ENCODE data around the gene NDUFA12. TPM values are rescaled to one million over a fixed set of nuclear protein-coding genes. Genes with fewer than 3 reads are reported as not detected.

The NDUFA12 gene
- total RNA-seq, 1 donor from 2014 or later, result 124 TPM

DNA sequence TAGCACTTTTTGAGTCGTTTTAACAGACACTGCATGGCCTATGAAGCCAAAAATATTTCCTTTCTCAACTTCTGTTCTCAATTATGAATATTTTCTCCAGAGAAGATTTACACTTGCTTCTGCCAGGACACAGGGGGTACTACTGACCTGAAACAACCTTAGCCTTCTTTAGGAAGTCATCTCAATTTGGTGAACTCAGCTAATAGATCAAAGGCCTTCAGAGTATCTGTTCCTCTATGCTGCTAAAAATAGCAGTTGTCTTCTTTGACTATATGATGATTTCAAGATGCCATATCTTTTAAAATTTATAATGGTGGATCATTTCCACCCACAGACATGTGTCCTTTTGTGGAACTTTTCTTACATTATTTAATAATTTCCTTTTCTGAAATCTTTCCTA, 14.0 kb upstream of the NDUFA12 start:
- TF ChIP-seq CTCF (conservative IDR thresholded peaks at IDR 0.05), result no peak

DNA sequence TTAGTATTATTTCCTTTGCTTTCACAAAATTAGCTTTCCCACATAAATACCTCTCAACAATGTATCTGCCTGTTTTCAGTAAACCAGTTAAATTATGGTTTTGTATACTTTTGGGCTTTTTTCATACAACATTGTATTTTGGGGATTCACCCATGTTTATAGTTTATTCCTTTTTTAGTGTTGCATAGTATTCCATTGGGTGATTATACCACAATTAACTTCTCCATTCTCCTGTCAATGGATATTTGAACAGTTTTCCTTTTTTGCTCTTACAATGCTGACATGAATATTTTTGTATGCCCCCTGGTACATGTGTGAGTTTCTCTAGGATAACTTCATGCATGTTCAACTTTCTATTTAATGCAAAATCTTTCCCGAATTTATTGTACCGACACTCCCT, 12.6 kb upstream of the NDUFA12 start:
- no peak for DNase-seq (ENCODE audit: low read depth, low spot score)
- H3K36me3 Mint-ChIP-seq (ENCODE audit: low read depth), result peaks cover 8% of the 10 kb centered on the region
- no peak for TF ChIP-seq CTCF (conservative IDR thresholded peaks at IDR 0.05)
- H3K27me3 Mint-ChIP-seq (ENCODE audit: low read depth), result peaks cover 2% of the 10 kb centered on the region
- H3K9me3 Mint-ChIP-seq, result peaks cover 4% of the 10 kb centered on the region
- no peaks in the 10 kb centered on the region for H3K4me1 Mint-ChIP-seq
- H3K4me3 Mint-ChIP-seq, result no peak overlapping the region
- no peak overlapping the region for H3K27ac Mint-ChIP-seq (ENCODE audit: unreplicated experiment)

More for the DNA sequence above, 14.0 kb upstream of the NDUFA12 start:
- DNase-seq (ENCODE audit: low read depth, low spot score), result no peak
- no peaks in the 10 kb centered on the region for H3K4me1 Mint-ChIP-seq
- peaks cover 2% of the 10 kb centered on the region for H3K27me3 Mint-ChIP-seq (ENCODE audit: low read depth)
- no peak overlapping the region for H3K4me3 Mint-ChIP-seq
- peaks cover 4% of the 10 kb centered on the region for H3K9me3 Mint-ChIP-seq
- no peak overlapping the region for H3K27ac Mint-ChIP-seq (ENCODE audit: unreplicated experiment)
- peaks cover 8% of the 10 kb centered on the region for H3K36me3 Mint-ChIP-seq (ENCODE audit: low read depth)

- no peak overlapping the region for H3K4me3 Mint-ChIP-seq
- H3K9me3 Mint-ChIP-seq, result peaks cover 8% of the 10 kb centered on the region
- no peak overlapping the region for H3K27ac Mint-ChIP-seq (ENCODE audit: unreplicated experiment)
- DNase-seq (ENCODE audit: low read depth, low spot score), result no peak
- no peaks in the 10 kb centered on the region for H3K4me1 Mint-ChIP-seq
- TF ChIP-seq CTCF (conservative IDR thresholded peaks at IDR 0.05), result no peak
- peaks cover 5% of the 10 kb centered on the region for H3K36me3 Mint-ChIP-seq (ENCODE audit: low read depth)
- peaks cover 2% of the 10 kb centered on the region for H3K27me3 Mint-ChIP-seq (ENCODE audit: low read depth)
Measured at GRCh38 chr12:95014554-95014953, 11.1 kb upstream of the NDUFA12 start.

DNA sequence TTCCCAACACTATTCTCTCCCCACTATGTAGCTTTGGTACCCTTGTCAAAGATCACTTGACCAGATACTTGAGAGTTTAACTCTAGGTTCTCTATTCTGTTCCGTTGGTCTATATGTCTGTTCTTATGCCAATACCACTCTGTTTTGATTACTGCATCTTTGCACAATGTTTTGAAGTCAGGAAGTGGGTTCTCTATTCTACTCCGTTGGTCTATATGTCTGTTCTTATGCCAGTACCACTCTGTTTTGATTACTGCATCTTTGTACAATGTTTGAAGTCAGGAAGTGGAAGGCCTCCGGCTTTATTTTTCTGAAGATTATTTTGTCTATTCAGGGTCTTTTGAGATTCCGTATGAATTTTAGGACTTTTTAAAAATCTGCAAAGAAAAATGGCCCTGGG, 2.7 kb upstream of the NDUFA12 start:
- Mint-ChIP-seq H3K4me3 (peak overlapping the region; percentile 60), H3K27ac (ENCODE audit: unreplicated experiment) (no peak overlapping the region), H3K36me3 (ENCODE audit: low read depth) (peaks cover 7% of the 10 kb centered on the region), H3K9me3 (peaks cover 12% of the 10 kb centered on the region), H3K27me3 (ENCODE audit: low read depth) (no peaks in the 10 kb centered on the region), H3K4me1 (peaks cover 13% of the 10 kb centered on the region)
- no peak for TF ChIP-seq CTCF (conservative IDR thresholded peaks at IDR 0.05)
- DNase-seq (ENCODE audit: low read depth, low spot score), result no peak

- no peak for DNase-seq (ENCODE audit: low read depth, low spot score)
- peak overlapping the region; percentile 98 for H3K4me3 Mint-ChIP-seq
- TF ChIP-seq CTCF (conservative IDR thresholded peaks at IDR 0.05), result no peak
- no peak overlapping the region for H3K27ac Mint-ChIP-seq (ENCODE audit: unreplicated experiment)
- peaks cover 8% of the 10 kb centered on the region for H3K9me3 Mint-ChIP-seq
- H3K27me3 Mint-ChIP-seq (ENCODE audit: low read depth), result no peaks in the 10 kb centered on the region
- H3K36me3 Mint-ChIP-seq (ENCODE audit: low read depth), result peaks cover 11% of the 10 kb centered on the region
- H3K4me1 Mint-ChIP-seq, result peaks cover 19% of the 10 kb centered on the region
Measured at GRCh38 chr12:95004610-95005009, 1.1 kb upstream of the NDUFA12 start.

- Mint-ChIP-seq H3K9me3 (peaks cover 8% of the 10 kb centered on the region), H3K4me3 (peak overlapping the region; percentile 98), H3K27ac (ENCODE audit: unreplicated experiment) (no peak overlapping the region), H3K4me1 (peaks cover 26% of the 10 kb centered on the region), H3K27me3 (ENCODE audit: low read depth) (no peaks in the 10 kb centered on the region), H3K36me3 (ENCODE audit: low read depth) (peaks cover 11% of the 10 kb centered on the region)
- no peak for DNase-seq (ENCODE audit: low read depth, low spot score)
- TF ChIP-seq CTCF (conservative IDR thresholded peaks at IDR 0.05), result no peak
Measured at GRCh38 chr12:95003921-95004272, 400 bp upstream of the NDUFA12 start.
